ENCODE results near the gene MOXD1.

Gene MOXD1

DNA sequence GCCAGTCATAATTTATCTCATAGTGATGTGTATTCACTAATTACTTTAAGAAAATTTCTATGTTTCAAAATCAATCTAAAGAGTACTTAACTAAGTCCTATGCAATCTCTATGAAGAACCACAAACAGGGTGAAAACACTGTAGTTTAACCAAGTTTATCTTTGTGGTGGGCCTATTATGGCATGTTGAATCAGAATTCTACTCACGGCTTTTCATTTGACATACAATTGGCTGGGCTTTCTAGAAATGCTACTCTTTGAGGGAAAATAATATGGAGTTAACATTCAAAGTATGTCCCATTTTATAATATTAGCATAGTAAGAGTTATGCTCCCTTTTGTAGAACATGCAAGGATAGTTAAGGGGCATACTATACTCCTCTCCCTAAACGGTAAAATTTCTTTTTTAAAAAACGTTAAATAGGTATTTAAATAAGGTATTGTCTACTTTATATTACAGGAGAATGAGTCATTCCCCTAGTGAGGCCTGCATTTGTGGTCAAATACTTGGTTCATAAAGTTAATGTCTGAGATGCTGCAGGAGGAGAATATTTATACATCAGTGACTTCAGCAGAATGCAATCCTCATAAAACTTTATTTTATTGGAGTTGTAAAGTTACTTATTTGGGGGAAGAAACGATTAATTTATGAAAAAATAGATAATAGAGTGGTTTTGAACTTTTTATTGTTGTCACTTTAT, 1.8 kb downstream of the MOXD1 start:
- DNase-seq (ENCODE audit: low read depth): peak; percentile 62
- TF ChIP-seq CTCF (conservative IDR thresholded peaks at IDR 0.05; ENCODE audit: low read length): no peak
- peak overlapping the region; percentile 79; the same call in 1 of the 2 replicates for H3K4me3 ChIP-seq (ENCODE audit: low read length)

DNA sequence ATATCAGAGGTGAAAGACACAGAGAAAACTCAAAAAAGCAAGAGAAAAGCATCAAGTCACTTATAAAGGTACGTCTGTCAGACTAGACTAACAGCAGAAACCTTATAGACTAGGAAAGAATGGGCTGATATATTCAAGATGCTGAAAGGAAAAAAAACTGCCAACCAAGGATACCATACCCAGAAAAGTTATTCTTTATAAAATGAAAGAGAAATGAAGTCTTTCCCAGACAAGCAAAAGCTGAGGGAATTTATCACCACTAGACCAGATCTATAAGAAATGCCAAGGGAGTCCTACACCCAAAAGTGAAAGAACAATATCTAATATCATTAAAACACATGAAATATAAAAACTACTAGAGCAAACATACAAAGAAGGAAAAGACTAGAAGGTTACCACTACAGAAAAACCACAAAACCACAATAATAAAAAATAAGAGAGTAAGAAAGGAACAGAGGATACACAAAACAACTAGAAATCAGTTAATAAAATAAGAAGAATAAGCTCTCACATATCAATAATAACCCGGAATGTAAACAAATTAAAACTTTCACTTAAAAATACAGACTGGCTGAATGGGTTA, 6.2 kb downstream of the MOXD1 start:
- DNase-seq (ENCODE audit: low read depth): no peak
- no peak for TF ChIP-seq CTCF (conservative IDR thresholded peaks at IDR 0.05; ENCODE audit: low read length)
- no peak overlapping the region for H3K4me3 ChIP-seq (ENCODE audit: low read length)

GRCh38 chr6:132392792-132393191, 8.5 kb downstream of the MOXD1 start:
- no peak overlapping the region for H3K4me3 ChIP-seq (ENCODE audit: low read length)
- TF ChIP-seq CTCF (conservative IDR thresholded peaks at IDR 0.05; ENCODE audit: low read length): 0 out of 2 replicates have a peak, but pooled peaks have one; percentile 8
- no peak for DNase-seq (ENCODE audit: low read depth)

DNA sequence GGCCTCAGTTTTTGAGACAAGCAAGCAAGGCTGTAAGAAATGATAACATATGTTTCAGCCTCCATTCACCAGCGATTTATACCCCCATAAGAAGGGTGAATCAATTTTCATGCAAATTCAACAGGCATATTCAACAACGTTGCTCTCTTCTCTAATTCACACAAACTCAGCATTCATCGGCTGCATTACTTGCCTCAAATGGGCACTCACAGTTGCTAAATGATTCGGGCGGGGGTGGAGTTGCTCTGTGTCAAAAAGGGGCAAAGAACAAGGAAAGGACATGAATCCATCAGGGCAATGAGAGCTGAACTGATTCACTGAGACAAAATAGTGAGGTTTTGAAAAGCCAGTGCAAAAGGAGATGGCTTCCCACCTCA, 9.0 kb downstream of the MOXD1 start:
- H3K4me3 ChIP-seq (ENCODE audit: low read length): peak overlapping the region; percentile 46
- DNase-seq (ENCODE audit: low read depth): no peak
- no peak for TF ChIP-seq CTCF (conservative IDR thresholded peaks at IDR 0.05; ENCODE audit: low read length)

DNA sequence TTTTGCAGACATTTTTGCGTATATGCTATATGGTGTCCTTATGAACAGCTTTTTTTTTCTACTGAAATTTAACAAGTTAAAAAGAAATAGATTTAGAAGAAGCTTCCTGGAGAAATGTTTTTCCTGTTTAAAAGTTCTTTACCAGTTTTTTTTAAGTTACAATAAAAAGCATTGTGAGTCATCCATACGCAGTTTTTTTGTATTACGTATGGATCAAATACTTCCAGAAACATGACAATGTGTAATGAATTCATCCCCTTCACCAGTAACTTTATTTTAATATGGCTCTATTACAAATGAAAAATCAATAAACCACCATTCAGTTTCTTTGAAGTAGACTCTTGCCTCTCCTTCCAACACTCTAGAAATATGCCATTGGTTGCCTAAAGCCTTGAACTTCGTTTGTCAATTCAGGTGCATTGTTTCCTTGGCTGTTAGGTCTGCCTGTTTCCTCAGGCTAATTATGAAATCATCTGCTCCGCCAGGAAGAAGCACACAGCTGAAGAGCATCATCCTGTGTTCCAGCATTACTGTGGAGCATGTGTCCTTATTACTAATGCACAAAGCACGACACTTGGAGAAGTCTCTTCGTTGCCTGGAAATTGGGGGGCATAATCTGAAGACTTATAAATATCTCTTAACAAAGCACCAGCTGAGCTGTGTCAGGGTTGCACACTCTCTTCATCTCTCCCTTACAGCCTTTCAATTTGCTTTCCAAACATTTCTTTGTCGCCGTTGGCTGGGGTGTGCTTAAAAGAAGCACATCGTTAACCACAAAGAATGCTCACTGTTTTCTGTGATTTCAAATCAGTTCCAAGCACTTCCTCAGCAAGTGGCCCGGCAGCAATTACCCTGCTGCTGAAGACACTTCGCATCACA, 9.6 kb downstream of the MOXD1 start:
- peak overlapping the region; percentile 46 for H3K4me3 ChIP-seq (ENCODE audit: low read length)
- peak; percentile 96 for DNase-seq (ENCODE audit: low read depth)
- no peak for TF ChIP-seq CTCF (conservative IDR thresholded peaks at IDR 0.05; ENCODE audit: low read length)

- TF ChIP-seq CTCF (conservative IDR thresholded peaks at IDR 0.05; ENCODE audit: low read length): no peak
- no peak for DNase-seq (ENCODE audit: low read depth)
Measured at GRCh38 chr6:132390451-132390850, 10.8 kb downstream of the MOXD1 start.

More at GRCh38 chr6:132390451-132390850, 10.8 kb downstream of the MOXD1 start:
- no peak overlapping the region for H3K4me3 ChIP-seq (ENCODE audit: low read length)
